AG04449 (cell line): ENCODE results near the gene DIAPH2.

Source experiments
- CTCF ChIA-PET: fragments of 350-600 bp; formaldehyde crosslinking; extraction: SDS; loops from one replicate; lab custom pipeline; 2021; ENCODE audit warnings: antibody characterized with exemption; lab: Yijun Ruan, JAX
- POLR2A ChIA-PET: fragments of 400-600, 350-600 bp; formaldehyde crosslinking; extraction: SDS; loops from one replicate; lab custom pipeline; 2020; ENCODE audit warnings: antibody characterized with exemption, inconsistent platforms; lab: Yijun Ruan, JAX
- DNase-seq: peaks from one replicate; pipeline ENCODE4 v3.0.0-alpha.2; 2010; ENCODE audit warnings: low read depth, low spot score
- H3K4me3 ChIP-seq: 2 replicates; pipeline ENCODE4 v1.5.1; 2011; ENCODE audit warnings: low read depth, mild to moderate bottlenecking, control low read depth, low read length
- CTCF ChIP-seq: IDR thresholded peaks from one replicate; pipeline ENCODE4 v1.5.1; 2011; ENCODE audit warnings: mild to moderate bottlenecking, moderate library complexity, low read length, control low read depth, inconsistent platforms; ENCODE audit not compliant: insufficient read depth; ENCODE audit errors: missing control alignments

DIAPH2 gene

GRCh38 chrX:97638621-97639020 lies 954.0 kb downstream of the DIAPH2 start:
- DNase-seq = no peak
- ChIA-PET CTCF (no interaction called here), POLR2A (no interaction called here)
- no peak for TF ChIP-seq CTCF
- no peak overlapping the region for H3K4me3 ChIP-seq

GRCh38 chrX:97639526-97639925 lies 954.9 kb downstream of the DIAPH2 start:
- no peak for TF ChIP-seq CTCF
- ChIA-PET POLR2A (no interaction called here), CTCF (no interaction called here)
- DNase-seq = no peak
- no peak overlapping the region for H3K4me3 ChIP-seq
